Measurements from ENCODE around the gene NTN1. TPM values are rescaled to one million over a fixed set of nuclear protein-coding genes. Genes with fewer than 3 reads are reported as not detected.

Gene NTN1
- total and polyA plus RNA-seq, 3 donors from 2014 or later: 4.8 to 8.8 (median 7.6) TPM

DNA sequence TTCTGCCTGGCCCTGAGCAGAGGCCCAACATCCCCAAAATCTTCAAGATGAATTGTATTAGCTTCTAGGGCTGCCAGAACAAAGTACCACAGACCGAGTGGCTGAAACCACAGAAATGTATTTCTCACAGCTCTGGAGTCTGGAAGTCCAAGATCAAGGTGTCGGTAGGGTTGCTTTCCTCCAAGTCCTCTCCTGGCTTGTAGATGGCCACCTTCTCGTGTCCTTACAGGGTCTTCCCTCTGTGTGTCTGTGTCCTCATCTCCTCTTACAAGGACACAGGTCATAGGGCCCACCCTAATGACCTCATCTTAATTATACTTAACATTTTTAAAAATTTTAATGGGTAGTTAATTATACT, 215.7 kb downstream of the NTN1 start:
- peaks cover 12% of the 10 kb centered on the region for H3K4me1 ChIP-seq
- intact Hi-C loops (cut with DNase I; ENCODE audit: low total_unique reads): no loop called here
- 93 to 96% methylated on average over 3 of the region's 3 CpGs for WGBS, 2 donors

DNA sequence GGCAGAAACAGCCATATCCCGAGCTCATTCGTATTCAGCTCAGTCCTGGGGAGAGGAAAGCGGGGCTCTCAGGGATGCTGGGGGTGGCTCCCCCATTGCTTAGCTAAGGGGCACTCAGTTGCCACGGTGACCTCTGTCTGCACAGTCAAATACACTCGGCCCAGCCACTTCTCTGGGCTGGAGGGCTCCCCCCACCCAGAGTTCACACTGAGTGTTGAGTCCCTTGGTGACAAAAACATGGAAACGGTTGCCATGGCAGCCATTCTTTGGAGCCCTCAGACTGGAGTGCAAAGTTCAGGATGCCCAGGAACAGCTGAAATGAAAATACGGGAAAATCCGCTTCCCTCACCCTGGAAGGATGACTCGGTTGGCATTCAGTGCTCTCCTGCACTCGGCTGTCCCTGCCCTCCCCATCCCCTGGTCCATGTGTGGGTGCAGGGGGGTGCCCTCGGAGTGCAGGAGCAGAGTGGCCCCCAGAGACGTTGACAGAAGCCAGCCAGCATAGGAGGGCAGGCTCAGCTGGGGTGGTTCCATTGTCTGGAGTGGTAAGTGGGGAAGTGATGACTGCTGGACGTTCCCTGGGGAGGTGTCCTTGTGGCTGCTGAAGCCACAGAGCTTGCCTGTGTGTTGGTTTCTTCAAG, 216.5 kb downstream of the NTN1 start:
- Histone ChIP-seq H3K27ac (no peak overlapping the region), H3K27me3 (no peaks in the 10 kb centered on the region)

More for the DNA sequence above, 215.7 kb downstream of the NTN1 start:
- Histone ChIP-seq H3K9me3 (no peaks in the 10 kb centered on the region), H3K4me3 (no peak overlapping the region), H3K36me3 (ENCODE audit: low read depth, missing control alignments) (no peaks in the 10 kb centered on the region), H3K27ac (no peak overlapping the region), H3K27me3 (no peaks in the 10 kb centered on the region)
- DNase-seq: no peak
- TF ChIP-seq, protein P1, sequence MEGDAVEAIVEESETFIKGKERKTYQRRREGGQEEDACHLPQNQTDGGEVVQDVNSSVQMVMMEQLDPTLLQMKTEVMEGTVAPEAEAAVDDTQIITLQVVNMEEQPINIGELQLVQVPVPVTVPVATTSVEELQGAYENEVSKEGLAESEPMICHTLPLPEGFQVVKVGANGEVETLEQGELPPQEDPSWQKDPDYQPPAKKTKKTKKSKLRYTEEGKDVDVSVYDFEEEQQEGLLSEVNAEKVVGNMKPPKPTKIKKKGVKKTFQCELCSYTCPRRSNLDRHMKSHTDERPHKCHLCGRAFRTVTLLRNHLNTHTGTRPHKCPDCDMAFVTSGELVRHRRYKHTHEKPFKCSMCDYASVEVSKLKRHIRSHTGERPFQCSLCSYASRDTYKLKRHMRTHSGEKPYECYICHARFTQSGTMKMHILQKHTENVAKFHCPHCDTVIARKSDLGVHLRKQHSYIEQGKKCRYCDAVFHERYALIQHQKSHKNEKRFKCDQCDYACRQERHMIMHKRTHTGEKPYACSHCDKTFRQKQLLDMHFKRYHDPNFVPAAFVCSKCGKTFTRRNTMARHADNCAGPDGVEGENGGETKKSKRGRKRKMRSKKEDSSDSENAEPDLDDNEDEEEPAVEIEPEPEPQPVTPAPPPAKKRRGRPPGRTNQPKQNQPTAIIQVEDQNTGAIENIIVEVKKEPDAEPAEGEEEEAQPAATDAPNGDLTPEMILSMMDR (IDR thresholded peaks at IDR 0.05): no peak
- no peak for TF ChIP-seq POLR2A (IDR thresholded peaks at IDR 0.05)

DNA sequence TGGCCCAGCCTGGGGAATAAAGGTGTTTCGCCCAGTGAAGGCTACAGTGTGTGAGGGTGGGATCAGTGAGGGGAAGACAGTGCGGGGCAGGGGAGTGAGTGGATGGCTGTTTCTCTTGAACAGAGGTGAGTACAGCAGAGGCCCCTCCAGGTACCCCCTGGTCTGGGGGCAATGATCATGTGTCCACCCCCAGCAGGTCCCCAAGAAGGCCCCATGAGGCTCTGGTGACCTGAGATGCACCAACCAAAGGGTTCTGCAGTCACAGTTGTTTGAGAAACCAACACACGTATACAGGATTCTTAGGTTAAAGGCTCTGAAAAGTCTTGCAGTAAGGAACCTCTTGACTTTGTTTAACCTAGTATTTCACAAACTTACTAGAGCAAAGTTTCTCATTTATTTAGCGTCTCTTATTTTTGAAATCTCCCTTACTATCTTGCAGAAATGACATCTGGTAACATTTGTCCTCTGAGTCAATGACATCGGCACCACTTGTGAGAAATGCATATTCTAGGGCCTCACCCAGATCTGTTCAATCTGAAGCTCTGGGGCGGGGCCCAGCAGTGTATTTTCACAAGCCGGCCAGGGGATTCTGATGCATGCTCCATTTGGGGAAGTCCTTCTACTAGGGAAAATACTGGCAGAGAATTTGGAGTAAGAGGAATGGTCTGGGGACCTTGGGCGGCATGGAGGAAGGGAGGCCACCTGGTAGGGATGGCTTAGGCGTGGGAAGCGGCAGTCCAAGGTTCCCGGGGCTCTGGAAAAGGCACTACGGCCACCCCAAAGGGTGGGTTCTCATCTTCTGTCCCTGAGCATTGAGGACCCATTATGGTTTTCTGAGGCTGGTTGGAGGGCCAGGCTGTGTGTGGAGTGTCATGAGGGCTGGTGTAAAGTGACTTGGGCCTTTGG, 217.3 kb downstream of the NTN1 start:
- no peak for DNase-seq
- Histone ChIP-seq H3K27me3 (no peaks in the 10 kb centered on the region), H3K4me1 (peaks cover 12% of the 10 kb centered on the region), H3K9me3 (no peaks in the 10 kb centered on the region), H3K36me3 (ENCODE audit: low read depth, missing control alignments) (no peaks in the 10 kb centered on the region), H3K4me3 (peak overlapping the region in 1 of 2 donors; percentile 69), H3K27ac (no peak overlapping the region)
- intact Hi-C loops (cut with DNase I; ENCODE audit: low total_unique reads): no loop called here
- 79 to 86% methylated on average over 11 to 12 of the region's 12 CpGs for WGBS, 2 donors
- TF ChIP-seq POLR2A (IDR thresholded peaks at IDR 0.05): no peak
- TF ChIP-seq, protein P1 (IDR thresholded peaks at IDR 0.05): no peak

More for the DNA sequence above, 216.5 kb downstream of the NTN1 start:
- H3K4me1 ChIP-seq: peaks cover 12% of the 10 kb centered on the region
- H3K4me3 ChIP-seq: no peak overlapping the region
- 90 to 93% methylated on average over 3 to 13 of the region's 13 CpGs for WGBS, 2 donors
- no peaks in the 10 kb centered on the region for H3K9me3 ChIP-seq
- H3K36me3 ChIP-seq (ENCODE audit: low read depth, missing control alignments): no peaks in the 10 kb centered on the region
- intact Hi-C loops (cut with DNase I; ENCODE audit: low total_unique reads): no loop called here
- TF ChIP-seq, protein P1 (IDR thresholded peaks at IDR 0.05): no peak
- DNase-seq: no peak

DNA sequence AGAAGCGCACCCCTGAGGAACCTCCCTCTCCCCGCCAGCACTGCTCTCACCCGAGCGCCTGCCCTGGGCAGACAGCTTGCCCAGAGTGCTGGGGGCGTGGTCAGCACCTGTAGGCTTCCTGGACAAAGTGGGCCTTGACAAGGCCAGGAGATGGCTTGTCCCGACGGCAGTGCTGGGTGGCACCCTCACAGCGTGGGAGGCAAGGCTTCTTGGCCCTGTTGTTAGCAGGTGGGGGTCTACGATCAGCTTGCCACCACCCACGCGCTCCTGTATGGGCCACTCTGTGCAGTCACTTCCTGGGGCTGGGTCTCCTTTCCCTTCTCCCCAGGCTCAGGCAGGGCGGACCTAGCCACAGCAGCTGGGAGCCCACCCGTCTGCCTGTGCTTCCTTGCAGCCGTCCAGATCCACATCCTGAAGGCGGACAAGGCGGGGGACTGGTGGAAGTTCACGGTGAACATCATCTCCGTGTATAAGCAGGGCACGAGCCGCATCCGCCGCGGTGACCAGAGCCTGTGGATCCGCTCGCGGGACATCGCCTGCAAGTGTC, 218.0 kb downstream of the NTN1 start:
- no peak for DNase-seq
- Histone ChIP-seq H3K9me3 (no peaks in the 10 kb centered on the region), H3K4me1 (peaks cover 12% of the 10 kb centered on the region), H3K4me3 (peak overlapping the region; percentile 60 to 69), H3K27me3 (no peaks in the 10 kb centered on the region), H3K36me3 (ENCODE audit: low read depth, missing control alignments) (no peaks in the 10 kb centered on the region), H3K27ac (no peak overlapping the region)
- WGBS, 2 donors: 4 to 35% methylated on average over 9 to 27 of the region's 27 CpGs
- intact Hi-C loops (cut with DNase I; ENCODE audit: low total_unique reads): no loop called here
- TF ChIP-seq, protein P1 (IDR thresholded peaks at IDR 0.05): no peak
- no peak for TF ChIP-seq POLR2A (IDR thresholded peaks at IDR 0.05)

All from testis (tissue), 3 donors.